ENCODE results near the gene GRID1. TPM values are rescaled to one million over a fixed set of nuclear protein-coding genes. Genes with fewer than 3 reads are reported as not detected.

GRID1 gene
- total RNA-seq, 1 experiment from 2014 or later = not detected

GRCh38 chr10:85671530-85671929, 695.1 kb downstream of the GRID1 start:
- no peak overlapping the region for H3K9ac ChIP-seq (ENCODE audit: low read length)
- H2AFZ ChIP-seq (ENCODE audit: low read length) = no peak overlapping the region
- intact Hi-C loops (cut with micrococcal nuclease) = no loop called here
- POLR2A ChIA-PET (ENCODE audit: unreplicated experiment) = no interaction called here
- H3K27me3 ChIP-seq (ENCODE audit: low read length) = no peaks in the 10 kb centered on the region
- H3K9me3 ChIP-seq (ENCODE audit: low read length) = no peaks in the 10 kb centered on the region
- H3K4me1 ChIP-seq (ENCODE audit: insufficient read depth, low read length) = no peaks in the 10 kb centered on the region
- no peak for ATAC-seq
- TF ChIP-seq EZH2 (IDR thresholded peaks at IDR 0.05; ENCODE audit: low read length, unreplicated experiment) (no peak), CTCF (conservative IDR thresholded peaks at IDR 0.05; ENCODE audit: low read depth, low read length) (no peak), EZH2phosphoT487 (IDR thresholded peaks at IDR 0.05; ENCODE audit: borderline replicate concordance, low read length) (no peak)
- no peak overlapping the region for H3K4me3 ChIP-seq (ENCODE audit: low read length)
- CTCF ChIA-PET = no interaction called here
- H3F3A ChIP-seq (ENCODE audit: low read length, unreplicated experiment) = no peaks in the 10 kb centered on the region
- no TSS peak for BruUV-seq (replicated peaks)
- no peak overlapping the region for H3K27ac ChIP-seq (ENCODE audit: low read length)
- no peaks in the 10 kb centered on the region for H3K9me2 ChIP-seq (replicated peaks; ENCODE audit: low read length)
- no peak overlapping the region for H3K4me2 ChIP-seq (ENCODE audit: low read length)
- H4K20me1 ChIP-seq (ENCODE audit: low read length) = no peaks in the 10 kb centered on the region
- no peaks in the 10 kb centered on the region for H3K36me3 ChIP-seq (ENCODE audit: low read depth, low read length)
- no peaks in the 10 kb centered on the region for H3K79me2 ChIP-seq (ENCODE audit: low read length)
- DNase-seq = no peak

- Histone ChIP-seq H3K9ac (ENCODE audit: low read length) (no peak overlapping the region), H3K27me3 (ENCODE audit: low read length) (no peaks in the 10 kb centered on the region), H3K4me2 (ENCODE audit: low read length) (no peak overlapping the region), H3K9me2 (replicated peaks; ENCODE audit: low read length) (no peaks in the 10 kb centered on the region), H2AFZ (ENCODE audit: low read length) (no peak overlapping the region), H3K4me1 (ENCODE audit: insufficient read depth, low read length) (no peaks in the 10 kb centered on the region), H4K20me1 (ENCODE audit: low read length) (no peaks in the 10 kb centered on the region), H3K79me2 (ENCODE audit: low read length) (no peaks in the 10 kb centered on the region), H3K36me3 (ENCODE audit: low read depth, low read length) (no peaks in the 10 kb centered on the region), H3K4me3 (ENCODE audit: low read length) (no peak overlapping the region), H3K27ac (ENCODE audit: low read length) (no peak overlapping the region), H3K9me3 (ENCODE audit: low read length) (no peaks in the 10 kb centered on the region), H3F3A (ENCODE audit: low read length, unreplicated experiment) (no peaks in the 10 kb centered on the region)
- intact Hi-C loops (cut with micrococcal nuclease) = no loop called here
- no peak for DNase-seq
- no peak for ATAC-seq
- CTCF ChIA-PET = no interaction called here
- POLR2A ChIA-PET (ENCODE audit: unreplicated experiment) = no interaction called here
- BruUV-seq (replicated peaks) = no TSS peak
- TF ChIP-seq CTCF (conservative IDR thresholded peaks at IDR 0.05; ENCODE audit: low read depth, low read length) (no peak), EZH2phosphoT487 (IDR thresholded peaks at IDR 0.05; ENCODE audit: borderline replicate concordance, low read length) (no peak), EZH2 (IDR thresholded peaks at IDR 0.05; ENCODE audit: low read length, unreplicated experiment) (no peak)
Measured at GRCh38 chr10:85668522-85668921, 698.1 kb downstream of the GRID1 start.

GRCh38 chr10:85667638-85668233, 698.9 kb downstream of the GRID1 start:
- H3K9me3 ChIP-seq (ENCODE audit: low read length) = no peaks in the 10 kb centered on the region
- POLR2A ChIA-PET (ENCODE audit: unreplicated experiment) = no interaction called here
- CTCF ChIA-PET = no interaction called here
- H3K4me1 ChIP-seq (ENCODE audit: insufficient read depth, low read length) = no peaks in the 10 kb centered on the region
- H3K4me3 ChIP-seq (ENCODE audit: low read length) = no peak overlapping the region
- no peaks in the 10 kb centered on the region for H3K27me3 ChIP-seq (ENCODE audit: low read length)
- DNase-seq (no peak), ATAC-seq (no peak)
- no peaks in the 10 kb centered on the region for H3F3A ChIP-seq (ENCODE audit: low read length, unreplicated experiment)
- H3K9me2 ChIP-seq (replicated peaks; ENCODE audit: low read length) = no peaks in the 10 kb centered on the region
- intact Hi-C loops (cut with micrococcal nuclease) = no loop called here
- H3K79me2 ChIP-seq (ENCODE audit: low read length) = no peaks in the 10 kb centered on the region
- no TSS peak for BruUV-seq (replicated peaks)
- H3K9ac ChIP-seq (ENCODE audit: low read length) = no peak overlapping the region
- H2AFZ ChIP-seq (ENCODE audit: low read length) = no peak overlapping the region
- no peaks in the 10 kb centered on the region for H4K20me1 ChIP-seq (ENCODE audit: low read length)
- H3K4me2 ChIP-seq (ENCODE audit: low read length) = no peak overlapping the region
- no peak overlapping the region for H3K27ac ChIP-seq (ENCODE audit: low read length)
- TF ChIP-seq EZH2 (IDR thresholded peaks at IDR 0.05; ENCODE audit: low read length, unreplicated experiment) (no peak), EZH2phosphoT487 (IDR thresholded peaks at IDR 0.05; ENCODE audit: borderline replicate concordance, low read length) (no peak), CTCF (conservative IDR thresholded peaks at IDR 0.05; ENCODE audit: low read depth, low read length) (no peak)
- no peaks in the 10 kb centered on the region for H3K36me3 ChIP-seq (ENCODE audit: low read depth, low read length)

Data from PC-3 (cell line).